Neural cell (in vitro differentiated cells): ENCODE data around the gene LACRT. TPM values are rescaled to one million over a fixed set of nuclear protein-coding genes. Genes with fewer than 3 reads are reported as not detected.

Source experiments
- H2AFZ ChIP-seq: fragments of 200-600, 300-800 bp; sonication (generic), shearing (Covaris generic); 2 replicates; pipeline ENCODE4 v1.6.0; 2014; ENCODE audit warnings: low read depth, mild to moderate bottlenecking, antibody characterized with exemption, low read length, moderate library complexity
- H3F3A ChIP-seq: fragments of 200-600 bp; shearing (Covaris generic); 2 replicates; pipeline ENCODE4 v1.6.1; 2016; ENCODE audit warnings: mild to moderate bottlenecking, moderate library complexity, mixed read lengths, antibody characterized with exemption, low read length; ENCODE audit not compliant: insufficient read depth, poor library complexity, severe bottlenecking
- H3K27ac ChIP-seq: fragments of 200-600, 300-800 bp; sonication (generic), shearing (Covaris generic); 2 replicates; pipeline ENCODE4 v1.5.1; 2014; ENCODE audit warnings: mild to moderate bottlenecking, low read length, moderate library complexity
- H3K27me3 ChIP-seq: fragments of 300-800, 200-600 bp; sonication (generic), shearing (Covaris generic); 2 replicates; pipeline ENCODE4 v1.6.0; 2014; ENCODE audit warnings: mild to moderate bottlenecking, low read depth, low read length, moderate library complexity; ENCODE audit not compliant: insufficient read depth
- H3K36me3 ChIP-seq: fragments of 300-800, 200-600 bp; sonication (generic), shearing (Covaris generic); 2 replicates; pipeline ENCODE4 v1.5.1; 2014; ENCODE audit warnings: mild to moderate bottlenecking, antibody characterized with exemption, low read length, moderate library complexity; ENCODE audit not compliant: insufficient read depth
- H3K4me2 ChIP-seq: fragments of 300-800, 200-600 bp; sonication (generic), shearing (Covaris generic); 2 replicates; pipeline ENCODE4 v1.6.0; 2014; ENCODE audit warnings: mild to moderate bottlenecking, low read length
- H3K4me3 ChIP-seq: fragments of 300-800, 200-600 bp; sonication (generic), shearing (Covaris generic); 2 replicates; pipeline ENCODE4 v1.5.1; 2014; ENCODE audit warnings: mild to moderate bottlenecking, low read length, moderate library complexity
- H3K79me2 ChIP-seq: fragments of 200-600 bp; shearing (Covaris generic); replicated peaks from 2 replicates; pipeline ENCODE4 v1.6.0; 2014; ENCODE audit warnings: mild to moderate bottlenecking, low read length, moderate library complexity; ENCODE audit not compliant: insufficient read depth
- H3K9ac ChIP-seq: fragments of 300-800, 200-600 bp; sonication (generic), shearing (Covaris generic); 2 replicates; pipeline ENCODE4 v1.6.1; 2016; ENCODE audit warnings: mild to moderate bottlenecking, low read length, mixed read lengths
- H3K9me2 ChIP-seq: fragments of 200-600 bp; shearing (Covaris generic); 2 replicates; pipeline ENCODE4 v1.6.1; 2016; ENCODE audit warnings: mild to moderate bottlenecking, low read length, mixed read lengths; ENCODE audit not compliant: insufficient read depth
- H3K9me3 ChIP-seq: fragments of 200-600, 300-800 bp; sonication (generic), shearing (Covaris generic); 2 replicates; pipeline ENCODE4 v1.6.1; 2016; ENCODE audit warnings: mild to moderate bottlenecking, mixed run types, low read length, moderate library complexity, mixed read lengths
- H4K20me1 ChIP-seq: fragments of 200-600 bp; shearing (Covaris generic); 2 replicates; pipeline ENCODE4 v1.6.1; 2016; ENCODE audit warnings: mild to moderate bottlenecking, mixed run types; ENCODE audit not compliant: insufficient read depth
- EP300 ChIP-seq: fragments of 450-650 bp; conservative IDR thresholded peaks from 2 replicates; pipeline ENCODE4 v1.6.1; 2014; ENCODE audit warnings: antibody characterized with exemption, mild to moderate bottlenecking, moderate library complexity; ENCODE audit not compliant: poor library complexity, severe bottlenecking
- EZH2 ChIP-seq: fragments of 200-600, 300-800 bp; shearing (Covaris generic), sonication (generic); IDR thresholded peaks from 2 replicates; pipeline ENCODE4 v1.6.1; 2014; ENCODE audit warnings: antibody characterized with exemption, low read length, borderline replicate concordance, mild to moderate bottlenecking; ENCODE audit not compliant: insufficient read depth, poor library complexity, severe bottlenecking
- MXI1 ChIP-seq: fragments of 450-650 bp; conservative IDR thresholded peaks from 2 replicates; pipeline ENCODE4 v1.6.1; 2014; ENCODE audit warnings: antibody characterized with exemption, mild to moderate bottlenecking; ENCODE audit not compliant: poor library complexity, severe bottlenecking
- POLR2AphosphoS5 ChIP-seq: IDR thresholded peaks from 2 replicates; pipeline ENCODE4 v1.6.1; 2012
- RAD21 ChIP-seq: fragments of 450-650 bp; conservative IDR thresholded peaks from 2 replicates; pipeline ENCODE4 v1.6.1; 2014; ENCODE audit warnings: antibody characterized with exemption, mild to moderate bottlenecking, moderate library complexity
- REST ChIP-seq: IDR thresholded peaks from 2 replicates; pipeline ENCODE4 v1.6.1; 2012; ENCODE audit warnings: borderline replicate concordance
- SMC3 ChIP-seq: fragments of 450-650 bp; conservative IDR thresholded peaks from 2 replicates; pipeline ENCODE4 v1.6.1; 2014; ENCODE audit warnings: antibody characterized with exemption, mild to moderate bottlenecking, moderate library complexity; ENCODE audit not compliant: poor library complexity
- TAF1 ChIP-seq: IDR thresholded peaks from 2 replicates; pipeline ENCODE4 v1.6.1; 2012; ENCODE audit warnings: low read depth
- polyA plus RNA-seq: library from polyadenylated mRNA; depleted of rRNA; stranded (reverse); fragments of >200 nt; gene quantifications from 2 replicates; pipeline ENCODE4 v1.2.3, GENCODE V29; 2014
- TF ChIP-seq, protein P1 (sequence below): fragments of 450-650 bp; IDR thresholded peaks from 2 replicates; pipeline ENCODE4 v1.5.1; 2014; ENCODE audit warnings: antibody characterized with exemption, mild to moderate bottlenecking, moderate library complexity; ENCODE audit not compliant: poor library complexity, severe bottlenecking

The LACRT gene
- polyA plus RNA-seq, 1 donor from 2014 or later: not detected

- H2AFZ ChIP-seq: no peak overlapping the region
- H3K4me3 ChIP-seq: no peak overlapping the region
- H3F3A ChIP-seq: no peaks in the 10 kb centered on the region
- no peak overlapping the region for H3K9ac ChIP-seq
- no peaks in the 10 kb centered on the region for H3K79me2 ChIP-seq
- no peaks in the 10 kb centered on the region for H3K36me3 ChIP-seq
- no peak overlapping the region for H3K27ac ChIP-seq
- peaks cover 10% of the 10 kb centered on the region for H3K9me3 ChIP-seq
- no peaks in the 10 kb centered on the region for H3K9me2 ChIP-seq
- no peak for TF ChIP-seq SMC3
- TF ChIP-seq EP300: no peak
- no peak for TF ChIP-seq REST
- no peak for TF ChIP-seq MXI1
- no peak for TF ChIP-seq TAF1
- no peak for TF ChIP-seq EZH2
- no peak for TF ChIP-seq POLR2AphosphoS5
- no peak for TF ChIP-seq RAD21
- TF ChIP-seq, protein P1, sequence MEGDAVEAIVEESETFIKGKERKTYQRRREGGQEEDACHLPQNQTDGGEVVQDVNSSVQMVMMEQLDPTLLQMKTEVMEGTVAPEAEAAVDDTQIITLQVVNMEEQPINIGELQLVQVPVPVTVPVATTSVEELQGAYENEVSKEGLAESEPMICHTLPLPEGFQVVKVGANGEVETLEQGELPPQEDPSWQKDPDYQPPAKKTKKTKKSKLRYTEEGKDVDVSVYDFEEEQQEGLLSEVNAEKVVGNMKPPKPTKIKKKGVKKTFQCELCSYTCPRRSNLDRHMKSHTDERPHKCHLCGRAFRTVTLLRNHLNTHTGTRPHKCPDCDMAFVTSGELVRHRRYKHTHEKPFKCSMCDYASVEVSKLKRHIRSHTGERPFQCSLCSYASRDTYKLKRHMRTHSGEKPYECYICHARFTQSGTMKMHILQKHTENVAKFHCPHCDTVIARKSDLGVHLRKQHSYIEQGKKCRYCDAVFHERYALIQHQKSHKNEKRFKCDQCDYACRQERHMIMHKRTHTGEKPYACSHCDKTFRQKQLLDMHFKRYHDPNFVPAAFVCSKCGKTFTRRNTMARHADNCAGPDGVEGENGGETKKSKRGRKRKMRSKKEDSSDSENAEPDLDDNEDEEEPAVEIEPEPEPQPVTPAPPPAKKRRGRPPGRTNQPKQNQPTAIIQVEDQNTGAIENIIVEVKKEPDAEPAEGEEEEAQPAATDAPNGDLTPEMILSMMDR: no peak
- H3K4me2 ChIP-seq: no peak overlapping the region
- H4K20me1 ChIP-seq: no peaks in the 10 kb centered on the region
- no peaks in the 10 kb centered on the region for H3K27me3 ChIP-seq
Observed at GRCh38 chr12:54629925-54630324, 4.8 kb downstream of the LACRT start.

GRCh38 chr12:54628186-54628846, 6.4 kb downstream of the LACRT start:
- Histone ChIP-seq H3K9ac (no peak overlapping the region), H3K9me3 (peaks cover 10% of the 10 kb centered on the region), H3K4me3 (no peak overlapping the region), H3K9me2 (no peaks in the 10 kb centered on the region), H3K79me2 (no peaks in the 10 kb centered on the region), H4K20me1 (no peaks in the 10 kb centered on the region), H3K36me3 (no peaks in the 10 kb centered on the region), H3F3A (no peaks in the 10 kb centered on the region), H3K27me3 (no peaks in the 10 kb centered on the region), H3K27ac (no peak overlapping the region), H2AFZ (no peak overlapping the region), H3K4me2 (no peak overlapping the region)
- TF ChIP-seq POLR2AphosphoS5 (no peak), MXI1 (no peak), EZH2 (no peak), REST (no peak), EP300 (no peak), RAD21 (no peak), SMC3 (no peak)
